Measurements from ENCODE around the gene ZNF407. TPM values are rescaled to one million over a fixed set of nuclear protein-coding genes. Genes with fewer than 3 reads are reported as not detected.

Gene ZNF407
- total RNA-seq, 1 experiment from 2014 or later = 7.6 TPM

DNA sequence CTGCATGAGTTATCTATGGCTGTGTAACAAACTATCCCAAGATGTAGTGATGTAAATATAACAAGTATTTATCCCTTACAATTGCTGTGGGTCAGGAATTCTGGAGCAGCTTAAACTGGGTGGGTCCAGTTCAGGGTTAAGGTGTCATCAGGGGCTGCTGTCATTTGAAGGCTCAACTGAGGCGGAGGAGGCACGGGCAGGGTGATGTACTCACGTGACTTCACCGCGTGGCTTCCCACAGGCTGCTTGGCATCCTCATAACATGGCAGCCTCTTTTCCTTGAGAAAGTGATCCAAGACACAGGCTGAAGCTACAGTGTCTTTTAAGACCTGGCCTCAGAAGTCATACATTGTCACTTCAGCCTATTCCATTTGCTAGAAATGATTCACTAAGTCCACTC lies 485.5 kb downstream of the ZNF407 start:
- ChIA-PET CTCF (no interaction called here), POLR2A (no interaction called here), RAD21 (ENCODE audit: low non-redundant PET in 1 of 2, low total read pairs in 2 of 2, uncharacterized antibody in 2 of 2, unreplicated experiment in 2 of 2) (no interaction called here)
- Histone ChIP-seq H3K27ac (ENCODE audit: low read depth, low read length) (no peak overlapping the region), H3K4me1 (ENCODE audit: control insufficient read depth in 1 of 2, insufficient read depth in 2 of 2, low read length in 2 of 2) (no peaks in the 10 kb centered on the region), H3K36me3 (ENCODE audit: control insufficient read depth in 1 of 2, insufficient read depth in 2 of 2, low read length in 2 of 2) (no peaks in the 10 kb centered on the region), H3K9me2 (ENCODE audit: insufficient read depth) (no peaks in the 10 kb centered on the region), H3K4me2 (ENCODE audit: low read length) (no peak overlapping the region), H3K79me2 (ENCODE audit: insufficient read depth, low read length) (no peaks in the 10 kb centered on the region), H4K20me1 (ENCODE audit: insufficient read depth) (no peaks in the 10 kb centered on the region), H2AFZ (ENCODE audit: low read depth, low read length, poor library complexity, severe bottlenecking) (no peak overlapping the region), H3K27me3 (ENCODE audit: insufficient read depth, low read length) (no peaks in the 10 kb centered on the region), H3K9ac (ENCODE audit: low read length) (no peak overlapping the region), H3K4me3 (replicated peaks in 1 of 2; ENCODE audit: low read depth in 1 of 2, low read length in 2 of 2) (no peak overlapping the region), H3K9me3 (ENCODE audit: control insufficient read depth in 1 of 2, insufficient read depth in 1 of 2, low read depth in 1 of 2, low read length in 2 of 2) (peaks cover 0 to 17% of the 10 kb centered on the region in 2 experiments; a peak in 1 of 4 replicates)
- TF ChIP-seq, protein P1, sequence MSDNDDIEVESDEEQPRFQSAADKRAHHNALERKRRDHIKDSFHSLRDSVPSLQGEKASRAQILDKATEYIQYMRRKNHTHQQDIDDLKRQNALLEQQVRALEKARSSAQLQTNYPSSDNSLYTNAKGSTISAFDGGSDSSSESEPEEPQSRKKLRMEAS (IDR thresholded peaks at IDR 0.05) = no peak
- TF ChIP-seq FOSL1 (IDR thresholded peaks at IDR 0.05; ENCODE audit: low read depth) (no peak), EZH2phosphoT487 (IDR thresholded peaks at IDR 0.05; ENCODE audit: borderline replicate concordance) (no peak), POLR2A (IDR thresholded peaks at IDR 0.05; ENCODE audit: borderline replicate concordance, extremely low read depth, insufficient read depth, insufficient read length) (no peak), SRF (IDR thresholded peaks at IDR 0.05; ENCODE audit: low read depth) (no peak), CBX3 (IDR thresholded peaks at IDR 0.05; ENCODE audit: low read depth) (no peak)
- TF ChIP-seq, protein P2, sequence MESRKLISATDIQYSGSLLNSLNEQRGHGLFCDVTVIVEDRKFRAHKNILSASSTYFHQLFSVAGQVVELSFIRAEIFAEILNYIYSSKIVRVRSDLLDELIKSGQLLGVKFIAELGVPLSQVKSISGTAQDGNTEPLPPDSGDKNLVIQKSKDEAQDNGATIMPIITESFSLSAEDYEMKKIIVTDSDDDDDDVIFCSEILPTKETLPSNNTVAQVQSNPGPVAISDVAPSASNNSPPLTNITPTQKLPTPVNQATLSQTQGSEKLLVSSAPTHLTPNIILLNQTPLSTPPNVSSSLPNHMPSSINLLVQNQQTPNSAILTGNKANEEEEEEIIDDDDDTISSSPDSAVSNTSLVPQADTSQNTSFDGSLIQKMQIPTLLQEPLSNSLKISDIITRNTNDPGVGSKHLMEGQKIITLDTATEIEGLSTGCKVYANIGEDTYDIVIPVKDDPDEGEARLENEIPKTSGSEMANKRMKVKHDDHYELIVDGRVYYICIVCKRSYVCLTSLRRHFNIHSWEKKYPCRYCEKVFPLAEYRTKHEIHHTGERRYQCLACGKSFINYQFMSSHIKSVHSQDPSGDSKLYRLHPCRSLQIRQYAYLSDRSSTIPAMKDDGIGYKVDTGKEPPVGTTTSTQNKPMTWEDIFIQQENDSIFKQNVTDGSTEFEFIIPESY (IDR thresholded peaks at IDR 0.05; ENCODE audit: extremely low read depth, insufficient replicate concordance, low read length) = no peak
- ATAC-seq = no peak
- no TSS peak for BruUV-seq (replicated peaks)
- no peak for DNase-seq (ENCODE audit: low read depth, low spot score)
- intact Hi-C loops (cut with micrococcal nuclease) = no loop called here

DNA sequence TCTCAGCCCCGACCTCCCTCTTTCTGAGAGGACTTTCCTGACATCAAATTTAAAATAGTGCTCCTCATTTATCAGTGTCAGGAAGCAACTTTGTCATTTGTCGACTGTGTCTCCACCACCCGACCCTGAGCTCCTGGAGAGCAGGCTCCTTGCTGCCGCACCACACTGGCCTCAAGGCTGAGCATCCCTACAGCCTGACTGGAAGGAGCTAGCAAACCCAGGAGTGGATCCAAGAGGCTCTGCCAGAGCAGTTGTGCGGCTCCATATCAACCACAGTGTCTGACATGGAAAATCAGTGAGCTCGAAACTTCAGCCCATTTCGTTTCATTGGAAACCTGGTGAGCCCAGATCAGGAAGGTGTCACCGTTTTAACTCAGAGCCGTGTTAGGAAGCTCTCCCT lies 486.1 kb downstream of the ZNF407 start:
- H4K20me1 ChIP-seq (ENCODE audit: insufficient read depth) = no peaks in the 10 kb centered on the region
- no peaks in the 10 kb centered on the region for H3K79me2 ChIP-seq (ENCODE audit: insufficient read depth, low read length)
- no peak overlapping the region for H3K4me3 ChIP-seq (replicated peaks in 1 of 2; ENCODE audit: low read depth in 1 of 2, low read length in 2 of 2)
- intact Hi-C loops (cut with micrococcal nuclease) = no loop called here
- H3K4me1 ChIP-seq (ENCODE audit: control insufficient read depth in 1 of 2, insufficient read depth in 2 of 2, low read length in 2 of 2) = no peaks in the 10 kb centered on the region
- H2AFZ ChIP-seq (ENCODE audit: low read depth, low read length, poor library complexity, severe bottlenecking) = no peak overlapping the region
- H3K4me2 ChIP-seq (ENCODE audit: low read length) = no peak overlapping the region
- no peak for ATAC-seq
- no peak overlapping the region for H3K9ac ChIP-seq (ENCODE audit: low read length)
- no peak overlapping the region for H3K27ac ChIP-seq (ENCODE audit: low read depth, low read length)
- POLR2A ChIA-PET = no interaction called here
- DNase-seq (ENCODE audit: low read depth, low spot score) = no peak
- H3K9me3 ChIP-seq (ENCODE audit: control insufficient read depth in 1 of 2, insufficient read depth in 1 of 2, low read depth in 1 of 2, low read length in 2 of 2) = peaks cover 0 to 11% of the 10 kb centered on the region in 2 experiments; a peak in 1 of 4 replicates
- TF ChIP-seq POLR2AphosphoS5 (IDR thresholded peaks at IDR 0.05; ENCODE audit: low read depth, low read length) (no peak), ZFX (IDR thresholded peaks at IDR 0.05) (no peak), TCF7L2 (IDR thresholded peaks at IDR 0.05; ENCODE audit: borderline replicate concordance, extremely low read depth, insufficient read depth, insufficient read length) (no peak), EZH2 (IDR thresholded peaks at IDR 0.05) (no peak), ELF1 (IDR thresholded peaks at IDR 0.05; ENCODE audit: borderline replicate concordance, low read depth) (no peak)
- TF ChIP-seq, protein P3, sequence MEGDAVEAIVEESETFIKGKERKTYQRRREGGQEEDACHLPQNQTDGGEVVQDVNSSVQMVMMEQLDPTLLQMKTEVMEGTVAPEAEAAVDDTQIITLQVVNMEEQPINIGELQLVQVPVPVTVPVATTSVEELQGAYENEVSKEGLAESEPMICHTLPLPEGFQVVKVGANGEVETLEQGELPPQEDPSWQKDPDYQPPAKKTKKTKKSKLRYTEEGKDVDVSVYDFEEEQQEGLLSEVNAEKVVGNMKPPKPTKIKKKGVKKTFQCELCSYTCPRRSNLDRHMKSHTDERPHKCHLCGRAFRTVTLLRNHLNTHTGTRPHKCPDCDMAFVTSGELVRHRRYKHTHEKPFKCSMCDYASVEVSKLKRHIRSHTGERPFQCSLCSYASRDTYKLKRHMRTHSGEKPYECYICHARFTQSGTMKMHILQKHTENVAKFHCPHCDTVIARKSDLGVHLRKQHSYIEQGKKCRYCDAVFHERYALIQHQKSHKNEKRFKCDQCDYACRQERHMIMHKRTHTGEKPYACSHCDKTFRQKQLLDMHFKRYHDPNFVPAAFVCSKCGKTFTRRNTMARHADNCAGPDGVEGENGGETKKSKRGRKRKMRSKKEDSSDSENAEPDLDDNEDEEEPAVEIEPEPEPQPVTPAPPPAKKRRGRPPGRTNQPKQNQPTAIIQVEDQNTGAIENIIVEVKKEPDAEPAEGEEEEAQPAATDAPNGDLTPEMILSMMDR (IDR thresholded peaks at IDR 0.05 in 2 of 3, conservative IDR thresholded peaks at IDR 0.05 in 1 of 3; ENCODE audit: borderline replicate concordance in 1 of 3, insufficient read depth in 1 of 3, low read depth in 2 of 3, low read length in 2 of 3) = no peak
- CTCF ChIA-PET = no interaction called here
- no peaks in the 10 kb centered on the region for H3K9me2 ChIP-seq (ENCODE audit: insufficient read depth)
- no TSS peak for BruUV-seq (replicated peaks)
- RAD21 ChIA-PET (ENCODE audit: low non-redundant PET in 1 of 2, low total read pairs in 2 of 2, uncharacterized antibody in 2 of 2, unreplicated experiment in 2 of 2) = no interaction called here
- no peaks in the 10 kb centered on the region for H3K36me3 ChIP-seq (ENCODE audit: control insufficient read depth in 1 of 2, insufficient read depth in 2 of 2, low read length in 2 of 2)
- no peaks in the 10 kb centered on the region for H3K27me3 ChIP-seq (ENCODE audit: insufficient read depth, low read length)
